H9 (cell line): Measurements from ENCODE around the gene BMP7. TPM values are rescaled to one million over a fixed set of nuclear protein-coding genes. Genes with fewer than 3 reads are reported as not detected.

ENCODE experiments used
- DNase-seq: peaks from one replicate; pipeline ENCODE4 v3.0.0-alpha.2; 2017
- H2AFZ ChIP-seq: one replicate; pipeline ENCODE4 v1.6.1; 2013; ENCODE audit warnings: mild to moderate bottlenecking, low read length, control low read depth, moderate library complexity
- H2AK5ac ChIP-seq: 2 replicates; pipeline ENCODE4 v1.6.1; 2013; ENCODE audit warnings: low read length, control low read depth, mixed read lengths; ENCODE audit not compliant: insufficient read length
- H2BK120ac ChIP-seq: one replicate; pipeline ENCODE4 v1.6.1; 2013; ENCODE audit warnings: low read depth, mild to moderate bottlenecking, low read length, control low read depth, inconsistent platforms; ENCODE audit not compliant: poor library complexity, severe bottlenecking
- H2BK12ac ChIP-seq: 2 replicates; pipeline ENCODE4 v1.6.1; 2013; ENCODE audit warnings: low read length, control low read depth, mixed read lengths, low read depth; ENCODE audit not compliant: insufficient read length
- H2BK15ac ChIP-seq: 2 replicates; pipeline ENCODE4 v1.6.1; 2013; ENCODE audit warnings: low read depth, low read length, control low read depth
- H2BK20ac ChIP-seq: one replicate; pipeline ENCODE4 v1.6.1; 2013; ENCODE audit warnings: low read depth, mild to moderate bottlenecking, low read length, control low read depth, inconsistent platforms; ENCODE audit not compliant: poor library complexity, severe bottlenecking
- H2BK5ac ChIP-seq: 2 replicates; pipeline ENCODE4 v1.6.1; 2013; ENCODE audit warnings: low read length, control low read depth, mixed read lengths; ENCODE audit not compliant: insufficient read length
- H3K14ac ChIP-seq: 2 replicates; pipeline ENCODE4 v1.6.1; 2013; ENCODE audit warnings: low read length, control low read depth; ENCODE audit not compliant: insufficient read depth
- H3K18ac ChIP-seq: 2 replicates; pipeline ENCODE4 v1.6.1; 2013; ENCODE audit warnings: low read depth, mild to moderate bottlenecking, mixed read lengths, low read length, control low read depth; ENCODE audit not compliant: insufficient read length
- H3K23ac ChIP-seq: 2 replicates; pipeline ENCODE4 v1.6.1; 2013; ENCODE audit warnings: low read length, control low read depth, mixed read lengths, low read depth; ENCODE audit not compliant: insufficient read length
- H3K23me2 ChIP-seq: 2 replicates; pipeline ENCODE4 v1.6.1; 2013; ENCODE audit warnings: low read depth, mild to moderate bottlenecking, mixed read lengths, low read length, control low read depth; ENCODE audit not compliant: insufficient read length, poor library complexity, severe bottlenecking
- H3K27ac ChIP-seq: 2 replicates; pipeline ENCODE4 v1.5.1; 2013; ENCODE audit warnings: low read length, control low read depth, mixed read lengths, low read depth; ENCODE audit not compliant: insufficient read length
- H3K27me3 ChIP-seq: 2 replicates; pipeline ENCODE4 v1.6.1; 2013; ENCODE audit warnings: low read length, control low read depth, inconsistent platforms; ENCODE audit not compliant: insufficient read depth
- H3K4ac ChIP-seq: 2 replicates; pipeline ENCODE4 v1.6.1; 2013; ENCODE audit warnings: low read depth, mild to moderate bottlenecking, control low read depth, inconsistent platforms, low read length, moderate library complexity
- H3K4me1 ChIP-seq: 2 replicates; pipeline ENCODE4 v1.6.1; 2013; ENCODE audit warnings: low read length, control low read depth, inconsistent platforms; ENCODE audit not compliant: insufficient read depth
- H3K4me2 ChIP-seq: 2 replicates; pipeline ENCODE4 v1.6.1; 2013; ENCODE audit warnings: low read length, control low read depth, mixed read lengths; ENCODE audit not compliant: insufficient read length, insufficient read depth
- H3K56ac ChIP-seq: 2 replicates; pipeline ENCODE4 v1.6.1; 2013; ENCODE audit warnings: low read depth, mild to moderate bottlenecking, mixed read lengths, low read length, control low read depth; ENCODE audit not compliant: insufficient read length
- H3K79me1 ChIP-seq: 2 replicates; pipeline ENCODE4 v1.6.1; 2013; ENCODE audit warnings: low read depth, mild to moderate bottlenecking, moderate library complexity, low read length, control low read depth, inconsistent platforms; ENCODE audit not compliant: insufficient read depth, poor library complexity, severe bottlenecking
- H3K79me2 ChIP-seq: 2 replicates; pipeline ENCODE4 v1.6.1; 2013; ENCODE audit warnings: low read length, control low read depth, inconsistent platforms; ENCODE audit not compliant: insufficient read depth
- H3K9ac ChIP-seq: 2 replicates; pipeline ENCODE4 v1.6.1; 2013; ENCODE audit warnings: low read length, control low read depth, mixed read lengths; ENCODE audit not compliant: insufficient read length; ENCODE audit errors: extremely low read depth
- H3K9me3 ChIP-seq: one replicate; pipeline ENCODE4 v1.6.1; 2013; ENCODE audit warnings: low read depth, low read length, inconsistent platforms; ENCODE audit not compliant: control insufficient read depth
- H3T11ph ChIP-seq: one replicate; pipeline ENCODE4 v1.6.1; 2013; ENCODE audit warnings: mild to moderate bottlenecking, low read length, control low read depth, inconsistent platforms
- H4K20me1 ChIP-seq: one replicate; pipeline ENCODE4 v1.6.1; 2013; ENCODE audit not compliant: control insufficient read depth, insufficient read length, insufficient read depth
- H4K5ac ChIP-seq: 2 replicates; pipeline ENCODE4 v1.6.1; 2013; ENCODE audit warnings: low read depth, mild to moderate bottlenecking, mixed read lengths, low read length, control low read depth; ENCODE audit not compliant: insufficient read length
- H4K8ac ChIP-seq: replicated peaks from 2 replicates; pipeline ENCODE4 v1.6.1; 2013; ENCODE audit warnings: low read length, control low read depth, mixed read lengths, low read depth; ENCODE audit not compliant: insufficient read length
- H4K91ac ChIP-seq: 2 replicates; pipeline ENCODE4 v1.6.1; 2013; ENCODE audit warnings: low read depth, mild to moderate bottlenecking, moderate library complexity, mixed read lengths, low read length, control low read depth; ENCODE audit not compliant: insufficient read length
- H3K27ac Mint-ChIP-seq, 3 experiments: 2 replicates in 2 of 3; 3 replicates in 1 of 3; pipeline ENCODE4 v1.8.0; 2020 to 2021; ENCODE audit warnings: mixed read lengths in 3 of 3, mild to moderate bottlenecking in 1 of 3, moderate library complexity in 1 of 3
- H3K27me3 Mint-ChIP-seq: 2 replicates; pipeline ENCODE4 v1.8.0; 2021; ENCODE audit warnings: low read depth, mild to moderate bottlenecking, moderate library complexity, mixed read lengths
- H3K36me3 Mint-ChIP-seq, 3 experiments: 2 replicates in 2 of 3; 3 replicates in 1 of 3; pipeline ENCODE4 v1.8.0; 2020 to 2021; ENCODE audit warnings: low read depth in 3 of 3, mixed read lengths in 3 of 3; ENCODE audit not compliant: insufficient read depth in 1 of 3
- H3K4me1 Mint-ChIP-seq, 2 experiments: 2 replicates each; pipeline ENCODE4 v1.8.0; 2020; ENCODE audit warnings: mixed read lengths in 2 of 2
- H3K4me3 Mint-ChIP-seq, 2 experiments: 2 replicates in 1 of 2; 3 replicates in 1 of 2; pipeline ENCODE4 v1.8.0; 2020 to 2021; ENCODE audit warnings: mild to moderate bottlenecking in 2 of 2, mixed read lengths in 2 of 2, moderate library complexity in 1 of 2
- H3K9me3 Mint-ChIP-seq, 2 experiments: 2 replicates in 1 of 2; 3 replicates in 1 of 2; pipeline ENCODE4 v1.8.0; 2020; ENCODE audit warnings: mild to moderate bottlenecking in 2 of 2, mixed read lengths in 2 of 2, moderate library complexity in 1 of 2
- CTCF ChIP-seq: fragments of 200-600 bp; sonication (generic); conservative IDR thresholded peaks from 3 replicates; pipeline ENCODE4 v1.8.0; 2021; ENCODE audit warnings: antibody characterized with exemption, mild to moderate bottlenecking
- WGBS: extraction: QIAGEN DNeasy Blood & Tissue Kit; methylation state at CpG from one replicate; pipeline ENCODE4 v1.1.7; 2013; ENCODE audit warnings: missing lambda C conversion rate, low lambda C conversion rate, mixed read lengths; ENCODE audit not compliant: insufficient read length; ENCODE audit errors: extremely low coverage; 5-methylcytosine and 5-hydroxymethylcytosine counted together
- total RNA-seq: library from RNA; stranded (reverse); gene quantifications from 2 replicates; pipeline ENCODE4 v1.2.1, GENCODE V29; 2021

BMP7 gene
- total RNA-seq, 1 experiment from 2014 or later: 17.7 TPM

- Mint-ChIP-seq H3K27me3 (peaks cover 24% of the 10 kb centered on the region), H3K9me3 (no peaks in the 10 kb centered on the region; a peak in 1 of 5 replicates), H3K4me1 (peaks cover 33 to 48% of the 10 kb centered on the region in 2 experiments), H3K4me3 (no peak overlapping the region), H3K36me3 (no peaks in the 10 kb centered on the region), H3K27ac (no peak overlapping the region)
- no peak overlapping the region for H3K4me2 ChIP-seq
- H2AFZ ChIP-seq: no peak overlapping the region
- no peaks in the 10 kb centered on the region for H4K20me1 ChIP-seq
- H3T11ph ChIP-seq: no peak overlapping the region
- H3K27me3 ChIP-seq: no peaks in the 10 kb centered on the region
- H3K56ac ChIP-seq: no peak overlapping the region
- no peak overlapping the region for H2BK12ac ChIP-seq
- no peaks in the 10 kb centered on the region for H3K9me3 ChIP-seq
- TF ChIP-seq CTCF: no peak
- 0 out of 2 replicates have a peak, but pooled peaks cover 2% of the 10 kb centered on the region for H3K4me1 ChIP-seq
- no peak overlapping the region for H4K5ac ChIP-seq
- no peak overlapping the region for H4K91ac ChIP-seq
- H3K79me1 ChIP-seq: no peaks in the 10 kb centered on the region
- no peak overlapping the region for H2BK5ac ChIP-seq
- no peak overlapping the region for H4K8ac ChIP-seq
- no peak overlapping the region for H3K27ac ChIP-seq
- no peak overlapping the region for H2BK15ac ChIP-seq
- DNase-seq: no peak
- no peaks in the 10 kb centered on the region for H3K23me2 ChIP-seq
- no peak overlapping the region for H2BK120ac ChIP-seq
- WGBS: no CpG with 5 or more reads among the region's 10 CpGs
- H2AK5ac ChIP-seq: no peak overlapping the region
- no peak overlapping the region for H3K18ac ChIP-seq
- H2BK20ac ChIP-seq: no peak overlapping the region
- no peak overlapping the region for H3K14ac ChIP-seq
- H3K9ac ChIP-seq: no peak overlapping the region
- H3K23ac ChIP-seq: no peak overlapping the region
- H3K79me2 ChIP-seq: no peaks in the 10 kb centered on the region
- H3K4ac ChIP-seq: no peak overlapping the region
Observed at GRCh38 chr20:57129303-57129702, 137.1 kb downstream of the BMP7 start.
